HL-60 (cell line): ENCODE measurements around the gene DOC2B.

Source experiments
- DNase-seq, 2 experiments: peaks; one replicate each; pipeline ENCODE4 v3.0.0-alpha.2; 2010 to 2020; ENCODE audit warnings: low read depth in 1 of 2, low spot score in 1 of 2
- H3K27ac ChIP-seq: fragments of 250-450 bp; sonication (Bioruptor Pico); replicated peaks from 2 replicates; pipeline ENCODE4 v1.5.1; 2020; ENCODE audit warnings: mild to moderate bottlenecking, moderate library complexity
- H3K27me3 ChIP-seq: fragments of 250-450 bp; sonication (Bioruptor Pico); 2 replicates; pipeline ENCODE4 v1.5.1; 2021; ENCODE audit warnings: mild to moderate bottlenecking, moderate library complexity; ENCODE audit not compliant: insufficient read depth, poor library complexity, severe bottlenecking
- H3K4me3 ChIP-seq: replicated peaks from 2 replicates; pipeline ENCODE4 v1.5.1; 2011; ENCODE audit warnings: mild to moderate bottlenecking, control low read depth, low read length; ENCODE audit not compliant: insufficient read depth
- GABPA ChIP-seq: IDR thresholded peaks from 2 replicates; pipeline ENCODE4 v1.6.1; 2012; ENCODE audit warnings: low read depth
- POLR2AphosphoS5 ChIP-seq: IDR thresholded peaks from 2 replicates; pipeline ENCODE4 v1.6.1; 2012; ENCODE audit warnings: low read depth
- SPI1 ChIP-seq: IDR thresholded peaks from 2 replicates; pipeline ENCODE4 v1.6.1; 2012; ENCODE audit warnings: low read depth, mild to moderate bottlenecking, borderline replicate concordance
- TF ChIP-seq, protein P1 (sequence below): IDR thresholded peaks from one replicate; pipeline ENCODE4 v1.5.1; 2011; ENCODE audit warnings: low read length, control low read depth, inconsistent platforms; ENCODE audit not compliant: insufficient read depth
- TF ChIP-seq, protein P2 (sequence below): IDR thresholded peaks from 2 replicates; pipeline ENCODE4 v1.6.1; 2012; ENCODE audit warnings: low read depth; ENCODE audit not compliant: insufficient replicate concordance

DOC2B gene

DNA sequence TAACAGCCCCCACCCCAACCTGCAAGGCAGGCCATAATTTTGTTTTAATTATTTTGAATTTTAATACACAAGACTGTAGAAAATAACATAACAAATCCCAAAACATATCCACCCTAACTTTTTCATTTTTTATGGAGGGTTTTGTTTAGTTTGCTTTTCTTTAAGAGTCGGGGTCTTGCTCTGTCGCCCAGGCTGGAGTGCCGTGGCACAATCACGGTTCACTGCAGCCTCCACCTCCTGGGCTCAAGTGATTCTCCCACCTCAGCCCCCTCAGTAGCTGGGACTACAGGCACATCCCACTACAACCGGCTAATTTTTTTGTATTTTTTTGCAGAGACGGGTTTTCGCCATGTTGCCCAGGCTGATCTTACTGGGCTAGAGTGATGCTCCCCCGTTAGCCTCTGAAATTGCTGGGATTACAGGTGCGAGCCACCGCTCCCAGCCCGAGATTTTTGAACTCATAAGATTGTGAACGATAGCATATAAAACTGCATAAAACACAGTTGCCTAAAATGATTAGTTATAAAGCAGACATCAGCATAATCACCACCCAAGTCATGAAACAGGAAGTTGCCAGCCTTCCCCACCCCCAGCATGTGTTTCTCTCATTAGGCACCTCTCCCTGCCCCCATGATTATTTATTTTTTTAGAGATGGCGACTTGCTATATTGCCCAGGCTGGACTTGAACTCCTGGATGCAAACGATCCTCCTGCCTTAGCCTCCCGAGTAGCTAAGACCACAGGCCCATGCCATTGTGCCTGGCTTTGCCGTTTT is 13.6 kb upstream of the DOC2B start:
- Histone ChIP-seq H3K27ac (no peak overlapping the region), H3K4me3 (no peak overlapping the region), H3K27me3 (no peaks in the 10 kb centered on the region)
- DNase-seq, result no peak
- TF ChIP-seq SPI1 (no peak), POLR2AphosphoS5 (no peak), GABPA (no peak)
- TF ChIP-seq, protein P1, sequence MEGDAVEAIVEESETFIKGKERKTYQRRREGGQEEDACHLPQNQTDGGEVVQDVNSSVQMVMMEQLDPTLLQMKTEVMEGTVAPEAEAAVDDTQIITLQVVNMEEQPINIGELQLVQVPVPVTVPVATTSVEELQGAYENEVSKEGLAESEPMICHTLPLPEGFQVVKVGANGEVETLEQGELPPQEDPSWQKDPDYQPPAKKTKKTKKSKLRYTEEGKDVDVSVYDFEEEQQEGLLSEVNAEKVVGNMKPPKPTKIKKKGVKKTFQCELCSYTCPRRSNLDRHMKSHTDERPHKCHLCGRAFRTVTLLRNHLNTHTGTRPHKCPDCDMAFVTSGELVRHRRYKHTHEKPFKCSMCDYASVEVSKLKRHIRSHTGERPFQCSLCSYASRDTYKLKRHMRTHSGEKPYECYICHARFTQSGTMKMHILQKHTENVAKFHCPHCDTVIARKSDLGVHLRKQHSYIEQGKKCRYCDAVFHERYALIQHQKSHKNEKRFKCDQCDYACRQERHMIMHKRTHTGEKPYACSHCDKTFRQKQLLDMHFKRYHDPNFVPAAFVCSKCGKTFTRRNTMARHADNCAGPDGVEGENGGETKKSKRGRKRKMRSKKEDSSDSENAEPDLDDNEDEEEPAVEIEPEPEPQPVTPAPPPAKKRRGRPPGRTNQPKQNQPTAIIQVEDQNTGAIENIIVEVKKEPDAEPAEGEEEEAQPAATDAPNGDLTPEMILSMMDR, result no peak
- TF ChIP-seq, protein P2, sequence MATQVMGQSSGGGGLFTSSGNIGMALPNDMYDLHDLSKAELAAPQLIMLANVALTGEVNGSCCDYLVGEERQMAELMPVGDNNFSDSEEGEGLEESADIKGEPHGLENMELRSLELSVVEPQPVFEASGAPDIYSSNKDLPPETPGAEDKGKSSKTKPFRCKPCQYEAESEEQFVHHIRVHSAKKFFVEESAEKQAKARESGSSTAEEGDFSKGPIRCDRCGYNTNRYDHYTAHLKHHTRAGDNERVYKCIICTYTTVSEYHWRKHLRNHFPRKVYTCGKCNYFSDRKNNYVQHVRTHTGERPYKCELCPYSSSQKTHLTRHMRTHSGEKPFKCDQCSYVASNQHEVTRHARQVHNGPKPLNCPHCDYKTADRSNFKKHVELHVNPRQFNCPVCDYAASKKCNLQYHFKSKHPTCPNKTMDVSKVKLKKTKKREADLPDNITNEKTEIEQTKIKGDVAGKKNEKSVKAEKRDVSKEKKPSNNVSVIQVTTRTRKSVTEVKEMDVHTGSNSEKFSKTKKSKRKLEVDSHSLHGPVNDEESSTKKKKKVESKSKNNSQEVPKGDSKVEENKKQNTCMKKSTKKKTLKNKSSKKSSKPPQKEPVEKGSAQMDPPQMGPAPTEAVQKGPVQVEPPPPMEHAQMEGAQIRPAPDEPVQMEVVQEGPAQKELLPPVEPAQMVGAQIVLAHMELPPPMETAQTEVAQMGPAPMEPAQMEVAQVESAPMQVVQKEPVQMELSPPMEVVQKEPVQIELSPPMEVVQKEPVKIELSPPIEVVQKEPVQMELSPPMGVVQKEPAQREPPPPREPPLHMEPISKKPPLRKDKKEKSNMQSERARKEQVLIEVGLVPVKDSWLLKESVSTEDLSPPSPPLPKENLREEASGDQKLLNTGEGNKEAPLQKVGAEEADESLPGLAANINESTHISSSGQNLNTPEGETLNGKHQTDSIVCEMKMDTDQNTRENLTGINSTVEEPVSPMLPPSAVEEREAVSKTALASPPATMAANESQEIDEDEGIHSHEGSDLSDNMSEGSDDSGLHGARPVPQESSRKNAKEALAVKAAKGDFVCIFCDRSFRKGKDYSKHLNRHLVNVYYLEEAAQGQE, result no peak

GRCh38 chr17:193841-194806 is 12.7 kb upstream of the DOC2B start:
- TF ChIP-seq, protein P2, result no peak
- TF ChIP-seq, protein P1, result no peak
- TF ChIP-seq SPI1 (no peak), GABPA (no peak), POLR2AphosphoS5 (no peak)
- H3K4me3 ChIP-seq, result no peak overlapping the region
- no peak overlapping the region for H3K27ac ChIP-seq
- H3K27me3 ChIP-seq, result no peaks in the 10 kb centered on the region
- no peak for DNase-seq

DNA sequence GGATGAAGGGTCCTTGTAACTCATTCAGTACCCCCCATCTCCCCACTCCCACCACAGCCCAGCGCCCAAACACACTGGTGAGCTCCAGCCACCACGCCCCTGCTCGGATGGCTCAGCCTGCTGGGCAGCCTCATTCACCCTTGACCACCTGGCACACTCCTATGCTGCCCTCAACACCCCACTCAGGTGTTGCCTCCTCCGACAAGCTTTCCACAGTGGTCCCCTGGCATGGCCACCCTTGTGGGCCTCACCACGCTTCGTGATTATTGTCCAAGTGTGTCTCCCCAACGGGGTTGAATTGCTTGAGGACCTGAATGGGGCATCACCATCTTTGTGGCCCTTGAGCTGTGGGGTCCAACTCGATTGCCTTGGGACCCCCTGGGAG is 12.0 kb upstream of the DOC2B start:
- TF ChIP-seq POLR2AphosphoS5 (no peak), SPI1 (no peak), GABPA (no peak)
- TF ChIP-seq, protein P1, result no peak
- TF ChIP-seq, protein P2, result no peak
- Histone ChIP-seq H3K27me3 (no peaks in the 10 kb centered on the region), H3K27ac (no peak overlapping the region), H3K4me3 (no peak overlapping the region)
- no peak for DNase-seq
